ENCODE data around the gene ARHGEF9.
"Not testable (repeated sequence)": the region's sequence is repeated elsewhere in the genome, so short reads cannot be mapped to it uniquely, and the experiment has no call there.

Gene ARHGEF9

GRCh38 chrX:63675716-63676115 lies 109.3 kb downstream of the ARHGEF9 start:
- Histone ChIP-seq H3K27me3 (no peaks in the 10 kb centered on the region), H3K27ac (no peak overlapping the region), H3K9ac (no peak overlapping the region), H3K4me3 (no peak overlapping the region), H3K9me3 (no peaks in the 10 kb centered on the region), H3K4me2 (no peak overlapping the region), H3K36me3 (peaks cover 81% of the 10 kb centered on the region), H4K20me1 (no peaks in the 10 kb centered on the region), H3K4me1 (no peaks in the 10 kb centered on the region)
- no peak for TF ChIP-seq Cebpa-rat (IDR thresholded peaks at IDR 0.05)

- Histone ChIP-seq H3K4me2 (no peak overlapping the region), H3K9ac (no peak overlapping the region), H3K4me3 (no peak overlapping the region), H3K9me3 (no peaks in the 10 kb centered on the region), H4K20me1 (no peaks in the 10 kb centered on the region), H3K36me3 (peaks cover 90% of the 10 kb centered on the region), H3K4me1 (no peaks in the 10 kb centered on the region), H3K27me3 (no peaks in the 10 kb centered on the region), H3K27ac (no peak overlapping the region)
- TF ChIP-seq Cebpa-rat (IDR thresholded peaks at IDR 0.05), result no peak
Observed at GRCh38 chrX:63673896-63674295, 111.1 kb downstream of the ARHGEF9 start.

GRCh38 chrX:63664741-63665140 lies 120.3 kb downstream of the ARHGEF9 start:
- Histone ChIP-seq H3K9me3 (peaks cover 20% of the 10 kb centered on the region), H3K4me1 (no peaks in the 10 kb centered on the region), H3K4me2 (no peak overlapping the region), H3K36me3 (peaks cover 48% of the 10 kb centered on the region), H3K27me3 (no peaks in the 10 kb centered on the region), H3K4me3 (no peak overlapping the region), H4K20me1 (no peaks in the 10 kb centered on the region), H3K9ac (no peak overlapping the region), H3K27ac (no peak overlapping the region)
- no peak for TF ChIP-seq Cebpa-rat (IDR thresholded peaks at IDR 0.05)

GRCh38 chrX:63664083-63664482 lies 120.9 kb downstream of the ARHGEF9 start:
- H3K4me3 ChIP-seq, result no peak overlapping the region
- no peaks in the 10 kb centered on the region for H4K20me1 ChIP-seq
- H3K36me3 ChIP-seq, result peaks cover 42% of the 10 kb centered on the region
- H3K9me3 ChIP-seq, result peaks cover 20% of the 10 kb centered on the region
- no peaks in the 10 kb centered on the region for H3K27me3 ChIP-seq
- H3K9ac ChIP-seq, result no peak overlapping the region
- H3K27ac ChIP-seq, result no peak overlapping the region
- no peak overlapping the region for H3K4me2 ChIP-seq
- no peaks in the 10 kb centered on the region for H3K4me1 ChIP-seq
- TF ChIP-seq Cebpa-rat (IDR thresholded peaks at IDR 0.05), result no peak

- H3K9ac ChIP-seq, result no peak overlapping the region
- no peak overlapping the region for H3K4me2 ChIP-seq
- peaks cover 5% of the 10 kb centered on the region; the same call in 1 of the 2 replicates for H3K9me3 ChIP-seq
- peaks cover 33% of the 10 kb centered on the region for H3K36me3 ChIP-seq
- no peaks in the 10 kb centered on the region for H3K4me1 ChIP-seq
- no peak for TF ChIP-seq Cebpa-rat (IDR thresholded peaks at IDR 0.05)
- no peaks in the 10 kb centered on the region for H4K20me1 ChIP-seq
- no peaks in the 10 kb centered on the region for H3K27me3 ChIP-seq
- no peak overlapping the region for H3K4me3 ChIP-seq
- H3K27ac ChIP-seq, result no peak overlapping the region
Observed at GRCh38 chrX:63661676-63662075, 123.3 kb downstream of the ARHGEF9 start.

- Histone ChIP-seq H3K4me1 (no peaks in the 10 kb centered on the region), H3K9me3 (no peaks in the 10 kb centered on the region), H3K36me3 (peaks cover 31% of the 10 kb centered on the region), H3K4me3 (no peak overlapping the region), H4K20me1 (no peaks in the 10 kb centered on the region), H3K27ac (no peak overlapping the region), H3K9ac (no peak overlapping the region), H3K4me2 (no peak overlapping the region), H3K27me3 (peaks cover 5% of the 10 kb centered on the region; the same call in 1 of the 2 replicates)
- TF ChIP-seq Cebpa-rat (IDR thresholded peaks at IDR 0.05), result no peak
Observed at GRCh38 chrX:63658920-63659319, 126.1 kb downstream of the ARHGEF9 start.

GRCh38 chrX:63657821-63658220 lies 127.2 kb downstream of the ARHGEF9 start:
- H3K27ac ChIP-seq, result no peak overlapping the region
- no peaks in the 10 kb centered on the region for H3K9me3 ChIP-seq

GRCh38 chrX:63656871-63657580 lies 128.0 kb downstream of the ARHGEF9 start:
- Histone ChIP-seq H4K20me1 (no peaks in the 10 kb centered on the region), H3K9ac (no peak overlapping the region), H3K4me3 (no peak overlapping the region), H3K4me2 (no peak overlapping the region), H3K27me3 (peaks cover 5% of the 10 kb centered on the region; the same call in 1 of the 2 replicates), H3K36me3 (peaks cover 39% of the 10 kb centered on the region), H3K9me3 (no peaks in the 10 kb centered on the region), H3K4me1 (no peaks in the 10 kb centered on the region), H3K27ac (no peak overlapping the region)
- no peak for TF ChIP-seq Cebpa-rat (IDR thresholded peaks at IDR 0.05)

More at GRCh38 chrX:63657821-63658220, 127.2 kb downstream of the ARHGEF9 start:
- H3K27me3 ChIP-seq, result peaks cover 5% of the 10 kb centered on the region; the same call in 1 of the 2 replicates
- no peaks in the 10 kb centered on the region for H4K20me1 ChIP-seq
- no peak overlapping the region for H3K4me2 ChIP-seq
- no peak overlapping the region for H3K9ac ChIP-seq
- no peaks in the 10 kb centered on the region for H3K4me1 ChIP-seq
- H3K4me3 ChIP-seq, result no peak overlapping the region
- H3K36me3 ChIP-seq, result peaks cover 35% of the 10 kb centered on the region
- no peak for TF ChIP-seq Cebpa-rat (IDR thresholded peaks at IDR 0.05)

GRCh38 chrX:63652086-63652765 lies 132.8 kb downstream of the ARHGEF9 start:
- H4K20me1 ChIP-seq, result no peaks in the 10 kb centered on the region
- no peaks in the 10 kb centered on the region for H3K4me1 ChIP-seq
- peaks cover 5% of the 10 kb centered on the region; the same call in 1 of the 2 replicates for H3K27me3 ChIP-seq
- H3K36me3 ChIP-seq, result peaks cover 34% of the 10 kb centered on the region
- H3K9ac ChIP-seq, result no peak overlapping the region
- no peak overlapping the region for H3K4me3 ChIP-seq
- H3K4me2 ChIP-seq, result no peak overlapping the region
- no peak for TF ChIP-seq Cebpa-rat (IDR thresholded peaks at IDR 0.05)
- no peak overlapping the region for H3K27ac ChIP-seq
- H3K9me3 ChIP-seq, result no peaks in the 10 kb centered on the region

GRCh38 chrX:63645748-63646147 lies 139.3 kb downstream of the ARHGEF9 start:
- not testable (repeated sequence) for H3K9me3 ChIP-seq, H3K4me3 ChIP-seq, H3K9ac ChIP-seq, H3K4me2 ChIP-seq, H3K27ac ChIP-seq, H4K20me1 ChIP-seq, H3K27me3 ChIP-seq, H3K4me1 ChIP-seq
- H3K36me3 ChIP-seq, result peaks cover 19% of the 10 kb centered on the region

Data from BLaER1 (cell line).